HG03103 (cell line): ENCODE measurements around the gene RALGAPB.

Experiments used
- ATAC-seq: cut with Tn5 transposase; IDR thresholded peaks from one replicate; pipeline ENCODE4 v1.9.1; 2021; ENCODE audit warnings: low read depth; ENCODE audit not compliant: unreplicated experiment

RALGAPB gene

GRCh38 chr20:38603286-38603685, 130.6 kb downstream of the RALGAPB start:
- ATAC-seq: no peak

GRCh38 chr20:38604873-38605303, 132.2 kb downstream of the RALGAPB start:
- no peak for ATAC-seq

- ATAC-seq: no peak
Observed at GRCh38 chr20:38607351-38607750, 134.7 kb downstream of the RALGAPB start.

- no peak for ATAC-seq
Observed at GRCh38 chr20:38608188-38608587, 135.5 kb downstream of the RALGAPB start.

- no peak for ATAC-seq
Observed at GRCh38 chr20:38609815-38610214, 137.2 kb downstream of the RALGAPB start.

GRCh38 chr20:38610521-38610920, 137.9 kb downstream of the RALGAPB start:
- ATAC-seq: no peak

GRCh38 chr20:38612751-38613515, 140.3 kb downstream of the RALGAPB start:
- ATAC-seq: no peak

- no peak for ATAC-seq
Observed at GRCh38 chr20:38615283-38615682, 142.6 kb downstream of the RALGAPB start.

GRCh38 chr20:38616457-38616856, 143.8 kb downstream of the RALGAPB start:
- ATAC-seq: no peak

- ATAC-seq: no peak
Observed at GRCh38 chr20:38617011-38617829, 144.6 kb downstream of the RALGAPB start.

GRCh38 chr20:38617830-38618196, 145.2 kb downstream of the RALGAPB start:
- no peak for ATAC-seq

- ATAC-seq: no peak
Observed at GRCh38 chr20:38620441-38620840, 147.8 kb downstream of the RALGAPB start.

- ATAC-seq: no peak
Observed at GRCh38 chr20:38623061-38623460, 150.4 kb downstream of the RALGAPB start.

- ATAC-seq: no peak
Observed at GRCh38 chr20:38624084-38624483, 151.4 kb downstream of the RALGAPB start.

- no peak for ATAC-seq
Observed at GRCh38 chr20:38625896-38626295, 153.3 kb downstream of the RALGAPB start.

GRCh38 chr20:38626921-38627659, 154.4 kb downstream of the RALGAPB start:
- ATAC-seq: no peak
